Measurements from ENCODE around the gene PRKG1. TPM values are rescaled to one million over a fixed set of nuclear protein-coding genes. Genes with fewer than 3 reads are reported as not detected.

PRKG1 gene
- total RNA-seq, 1 experiment from 2014 or later, result 7.4 TPM

DNA sequence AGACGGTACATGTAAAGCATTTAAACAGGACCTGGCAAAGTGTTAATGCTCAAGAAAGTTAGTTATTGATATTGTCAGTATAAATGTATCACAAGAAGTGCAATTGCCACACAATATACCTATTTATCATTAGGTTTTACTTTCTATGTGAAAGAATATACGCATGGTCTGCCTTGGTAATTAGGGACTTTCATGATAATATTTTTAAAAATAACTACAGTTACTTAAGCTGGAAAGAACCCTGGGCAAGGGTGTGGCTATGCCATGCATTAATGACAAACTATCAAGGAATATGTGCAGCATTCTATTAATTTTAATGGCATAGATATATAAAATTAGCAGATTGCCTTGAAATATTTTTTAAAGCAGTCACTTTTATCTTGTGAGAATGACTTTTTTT, 433.9 kb downstream of the PRKG1 start:
- Histone ChIP-seq H2AFZ (ENCODE audit: low read length) (no peak overlapping the region), H3K9me3 (ENCODE audit: low read length) (no peaks in the 10 kb centered on the region), H3K9ac (ENCODE audit: low read length) (no peak overlapping the region), H3K4me1 (ENCODE audit: insufficient read depth, low read length) (no peaks in the 10 kb centered on the region), H3K27me3 (ENCODE audit: low read length) (no peaks in the 10 kb centered on the region), H3K9me2 (replicated peaks; ENCODE audit: low read length) (no peaks in the 10 kb centered on the region), H3K79me2 (ENCODE audit: low read length) (no peaks in the 10 kb centered on the region), H4K20me1 (ENCODE audit: low read length) (no peaks in the 10 kb centered on the region), H3F3A (ENCODE audit: low read length, unreplicated experiment) (no peaks in the 10 kb centered on the region), H3K4me3 (ENCODE audit: low read length) (no peak overlapping the region), H3K27ac (ENCODE audit: low read length) (no peak overlapping the region), H3K4me2 (ENCODE audit: low read length) (no peak overlapping the region), H3K36me3 (ENCODE audit: low read depth, low read length) (no peaks in the 10 kb centered on the region)
- ATAC-seq, result no peak
- CTCF ChIA-PET, result no interaction called here
- no peak for DNase-seq
- intact Hi-C loops (cut with micrococcal nuclease), result no loop called here
- TF ChIP-seq EZH2 (IDR thresholded peaks at IDR 0.05; ENCODE audit: low read length, unreplicated experiment), result no peak
- TF ChIP-seq, protein P1, sequence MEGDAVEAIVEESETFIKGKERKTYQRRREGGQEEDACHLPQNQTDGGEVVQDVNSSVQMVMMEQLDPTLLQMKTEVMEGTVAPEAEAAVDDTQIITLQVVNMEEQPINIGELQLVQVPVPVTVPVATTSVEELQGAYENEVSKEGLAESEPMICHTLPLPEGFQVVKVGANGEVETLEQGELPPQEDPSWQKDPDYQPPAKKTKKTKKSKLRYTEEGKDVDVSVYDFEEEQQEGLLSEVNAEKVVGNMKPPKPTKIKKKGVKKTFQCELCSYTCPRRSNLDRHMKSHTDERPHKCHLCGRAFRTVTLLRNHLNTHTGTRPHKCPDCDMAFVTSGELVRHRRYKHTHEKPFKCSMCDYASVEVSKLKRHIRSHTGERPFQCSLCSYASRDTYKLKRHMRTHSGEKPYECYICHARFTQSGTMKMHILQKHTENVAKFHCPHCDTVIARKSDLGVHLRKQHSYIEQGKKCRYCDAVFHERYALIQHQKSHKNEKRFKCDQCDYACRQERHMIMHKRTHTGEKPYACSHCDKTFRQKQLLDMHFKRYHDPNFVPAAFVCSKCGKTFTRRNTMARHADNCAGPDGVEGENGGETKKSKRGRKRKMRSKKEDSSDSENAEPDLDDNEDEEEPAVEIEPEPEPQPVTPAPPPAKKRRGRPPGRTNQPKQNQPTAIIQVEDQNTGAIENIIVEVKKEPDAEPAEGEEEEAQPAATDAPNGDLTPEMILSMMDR (conservative IDR thresholded peaks at IDR 0.05; ENCODE audit: low read depth, low read length), result no peak
- no peak for TF ChIP-seq EZH2phosphoT487 (IDR thresholded peaks at IDR 0.05; ENCODE audit: borderline replicate concordance, low read length)
- no TSS peak for BruUV-seq (replicated peaks)
- POLR2A ChIA-PET (ENCODE audit: unreplicated experiment), result interaction anchor here (0.7 kb wide), 1 partner anchor 220 kb away, joined by 3 read pairs; no protein-coding TSS in a partner anchor

GRCh38 chr10:51510231-51510630, 435.9 kb downstream of the PRKG1 start:
- H3K27me3 ChIP-seq (ENCODE audit: low read length), result no peaks in the 10 kb centered on the region
- H3K79me2 ChIP-seq (ENCODE audit: low read length), result no peaks in the 10 kb centered on the region
- no peaks in the 10 kb centered on the region for H4K20me1 ChIP-seq (ENCODE audit: low read length)
- BruUV-seq (replicated peaks), result no TSS peak
- no peaks in the 10 kb centered on the region for H3K36me3 ChIP-seq (ENCODE audit: low read depth, low read length)
- no peak overlapping the region for H3K9ac ChIP-seq (ENCODE audit: low read length)
- H3K4me1 ChIP-seq (ENCODE audit: insufficient read depth, low read length), result no peaks in the 10 kb centered on the region
- POLR2A ChIA-PET (ENCODE audit: unreplicated experiment), result no interaction called here
- H3K27ac ChIP-seq (ENCODE audit: low read length), result no peak overlapping the region
- no peaks in the 10 kb centered on the region for H3F3A ChIP-seq (ENCODE audit: low read length, unreplicated experiment)
- H3K9me3 ChIP-seq (ENCODE audit: low read length), result no peaks in the 10 kb centered on the region
- CTCF ChIA-PET, result interaction anchor here (0.6 kb wide), 2 partner anchors 258 to 384 kb away, joined by 3 to 6 read pairs; no protein-coding TSS in a partner anchor
- peak; percentile 21; the same call in 1 of the 2 replicates for ATAC-seq
- DNase-seq, result peak; percentile 48
- H3K4me3 ChIP-seq (ENCODE audit: low read length), result no peak overlapping the region
- no peaks in the 10 kb centered on the region for H3K9me2 ChIP-seq (replicated peaks; ENCODE audit: low read length)
- TF ChIP-seq EZH2phosphoT487 (IDR thresholded peaks at IDR 0.05; ENCODE audit: borderline replicate concordance, low read length) (no peak), EZH2 (IDR thresholded peaks at IDR 0.05; ENCODE audit: low read length, unreplicated experiment) (no peak)
- TF ChIP-seq, protein P1 (conservative IDR thresholded peaks at IDR 0.05; ENCODE audit: low read depth, low read length), result no peak
- H3K4me2 ChIP-seq (ENCODE audit: low read length), result no peak overlapping the region
- no peak overlapping the region for H2AFZ ChIP-seq (ENCODE audit: low read length)
- intact Hi-C loops (cut with micrococcal nuclease), result no loop called here

- Histone ChIP-seq H3K79me2 (ENCODE audit: low read length) (no peaks in the 10 kb centered on the region), H2AFZ (ENCODE audit: low read length) (no peak overlapping the region), H3K36me3 (ENCODE audit: low read depth, low read length) (no peaks in the 10 kb centered on the region), H3K9me2 (replicated peaks; ENCODE audit: low read length) (no peaks in the 10 kb centered on the region), H3F3A (ENCODE audit: low read length, unreplicated experiment) (no peaks in the 10 kb centered on the region), H3K27me3 (ENCODE audit: low read length) (peaks cover 1% of the 10 kb centered on the region; the same call in 1 of the 2 replicates), H3K4me2 (ENCODE audit: low read length) (no peak overlapping the region), H3K27ac (ENCODE audit: low read length) (no peak overlapping the region), H3K4me3 (ENCODE audit: low read length) (no peak overlapping the region), H3K4me1 (ENCODE audit: insufficient read depth, low read length) (no peaks in the 10 kb centered on the region), H3K9me3 (ENCODE audit: low read length) (no peaks in the 10 kb centered on the region), H4K20me1 (ENCODE audit: low read length) (no peaks in the 10 kb centered on the region), H3K9ac (ENCODE audit: low read length) (no peak overlapping the region)
- intact Hi-C loops (cut with micrococcal nuclease), result loop anchor here (5.0 kb wide), 1 partner anchor 459 kb away; no protein-coding TSS in a partner anchor
- BruUV-seq (replicated peaks), result no TSS peak
- ChIA-PET CTCF (interaction anchor here (0.5 kb wide), 1 partner anchor 483 kb away, joined by 3 read pairs; no protein-coding TSS in a partner anchor), POLR2A (ENCODE audit: unreplicated experiment) (no interaction called here)
- ATAC-seq (no peak), DNase-seq (no peak)
- no peak for TF ChIP-seq EZH2phosphoT487 (IDR thresholded peaks at IDR 0.05; ENCODE audit: borderline replicate concordance, low read length)
- TF ChIP-seq, protein P1 (conservative IDR thresholded peaks at IDR 0.05; ENCODE audit: low read depth, low read length), result no peak
- TF ChIP-seq EZH2 (IDR thresholded peaks at IDR 0.05; ENCODE audit: low read length, unreplicated experiment), result no peak
Measured at GRCh38 chr10:51521605-51522004, 447.3 kb downstream of the PRKG1 start.
